ENCODE results near the gene PCDHGA1.

- TF ChIP-seq, protein P1, sequence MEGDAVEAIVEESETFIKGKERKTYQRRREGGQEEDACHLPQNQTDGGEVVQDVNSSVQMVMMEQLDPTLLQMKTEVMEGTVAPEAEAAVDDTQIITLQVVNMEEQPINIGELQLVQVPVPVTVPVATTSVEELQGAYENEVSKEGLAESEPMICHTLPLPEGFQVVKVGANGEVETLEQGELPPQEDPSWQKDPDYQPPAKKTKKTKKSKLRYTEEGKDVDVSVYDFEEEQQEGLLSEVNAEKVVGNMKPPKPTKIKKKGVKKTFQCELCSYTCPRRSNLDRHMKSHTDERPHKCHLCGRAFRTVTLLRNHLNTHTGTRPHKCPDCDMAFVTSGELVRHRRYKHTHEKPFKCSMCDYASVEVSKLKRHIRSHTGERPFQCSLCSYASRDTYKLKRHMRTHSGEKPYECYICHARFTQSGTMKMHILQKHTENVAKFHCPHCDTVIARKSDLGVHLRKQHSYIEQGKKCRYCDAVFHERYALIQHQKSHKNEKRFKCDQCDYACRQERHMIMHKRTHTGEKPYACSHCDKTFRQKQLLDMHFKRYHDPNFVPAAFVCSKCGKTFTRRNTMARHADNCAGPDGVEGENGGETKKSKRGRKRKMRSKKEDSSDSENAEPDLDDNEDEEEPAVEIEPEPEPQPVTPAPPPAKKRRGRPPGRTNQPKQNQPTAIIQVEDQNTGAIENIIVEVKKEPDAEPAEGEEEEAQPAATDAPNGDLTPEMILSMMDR (tag by site-specific recombination; IDR thresholded peaks at IDR 0.05), result no peak
- TF ChIP-seq PBX3 (CRISPR knock-in tag; IDR thresholded peaks at IDR 0.05) (no peak), ATF2 (tag by site-specific recombination; IDR thresholded peaks at IDR 0.05; ENCODE audit: low read depth) (no peak), ZEB2 (tag by site-specific recombination; IDR thresholded peaks at IDR 0.05) (no peak), YY1 (tag by site-specific recombination; IDR thresholded peaks at IDR 0.05) (no peak), ZNF404 (tag by site-specific recombination; IDR thresholded peaks at IDR 0.05) (no peak), PRDM4 (tag by site-specific recombination; IDR thresholded peaks at IDR 0.05) (no peak), ZNF138 (tag by site-specific recombination; IDR thresholded peaks at IDR 0.05; ENCODE audit: borderline replicate concordance) (no peak), ZNF311 (tag by site-specific recombination; IDR thresholded peaks at IDR 0.05; ENCODE audit: borderline replicate concordance) (no peak), SP3 (tag by site-specific recombination; IDR thresholded peaks at IDR 0.05) (no peak), ZFP37 (tag by site-specific recombination; IDR thresholded peaks at IDR 0.05) (no peak), REST (tag by site-specific recombination; IDR thresholded peaks at IDR 0.05) (no peak)
- TF ChIP-seq, protein P2, sequence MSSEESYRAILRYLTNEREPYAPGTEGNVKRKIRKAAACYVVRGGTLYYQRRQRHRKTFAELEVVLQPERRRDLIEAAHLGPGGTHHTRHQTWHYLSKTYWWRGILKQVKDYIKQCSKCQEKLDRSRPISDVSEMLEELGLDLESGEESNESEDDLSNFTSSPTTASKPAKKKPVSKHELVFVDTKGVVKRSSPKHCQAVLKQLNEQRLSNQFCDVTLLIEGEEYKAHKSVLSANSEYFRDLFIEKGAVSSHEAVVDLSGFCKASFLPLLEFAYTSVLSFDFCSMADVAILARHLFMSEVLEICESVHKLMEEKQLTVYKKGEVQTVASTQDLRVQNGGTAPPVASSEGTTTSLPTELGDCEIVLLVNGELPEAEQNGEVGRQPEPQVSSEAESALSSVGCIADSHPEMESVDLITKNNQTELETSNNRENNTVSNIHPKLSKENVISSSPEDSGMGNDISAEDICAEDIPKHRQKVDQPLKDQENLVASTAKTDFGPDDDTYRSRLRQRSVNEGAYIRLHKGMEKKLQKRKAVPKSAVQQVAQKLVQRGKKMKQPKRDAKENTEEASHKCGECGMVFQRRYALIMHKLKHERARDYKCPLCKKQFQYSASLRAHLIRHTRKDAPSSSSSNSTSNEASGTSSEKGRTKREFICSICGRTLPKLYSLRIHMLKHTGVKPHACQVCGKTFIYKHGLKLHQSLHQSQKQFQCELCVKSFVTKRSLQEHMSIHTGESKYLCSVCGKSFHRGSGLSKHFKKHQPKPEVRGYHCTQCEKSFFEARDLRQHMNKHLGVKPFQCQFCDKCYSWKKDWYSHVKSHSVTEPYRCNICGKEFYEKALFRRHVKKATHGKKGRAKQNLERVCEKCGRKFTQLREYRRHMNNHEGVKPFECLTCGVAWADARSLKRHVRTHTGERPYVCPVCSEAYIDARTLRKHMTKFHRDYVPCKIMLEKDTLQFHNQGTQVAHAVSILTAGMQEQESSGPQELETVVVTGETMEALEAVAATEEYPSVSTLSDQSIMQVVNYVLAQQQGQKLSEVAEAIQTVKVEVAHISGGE (tag by site-specific recombination; conservative IDR thresholded peaks at IDR 0.05; ENCODE audit: low read depth), result no peak
- TF ChIP-seq, protein P3, sequence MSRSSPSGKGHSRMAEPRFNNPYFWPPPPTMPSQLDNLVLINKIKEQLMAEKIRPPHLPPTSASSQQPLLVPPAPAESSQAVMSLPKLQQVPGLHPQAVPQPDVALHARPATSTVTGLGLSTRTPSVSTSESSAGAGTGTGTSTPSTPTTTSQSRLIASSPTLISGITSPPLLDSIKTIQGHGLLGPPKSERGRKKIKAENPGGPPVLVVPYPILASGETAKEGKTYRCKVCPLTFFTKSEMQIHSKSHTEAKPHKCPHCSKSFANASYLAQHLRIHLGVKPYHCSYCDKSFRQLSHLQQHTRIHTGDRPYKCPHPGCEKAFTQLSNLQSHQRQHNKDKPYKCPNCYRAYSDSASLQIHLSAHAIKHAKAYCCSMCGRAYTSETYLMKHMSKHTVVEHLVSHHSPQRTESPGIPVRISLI (tag by site-specific recombination; IDR thresholded peaks at IDR 0.05), result no peak
Measured at GRCh38 chr5:141328231-141328630, 2.1 kb upstream of the PCDHGA1 start.
